GM18861 (cell line): ENCODE data around the gene ARID3A.

ENCODE experiments used
- ATAC-seq: cut with Tn5 transposase; IDR thresholded peaks from one replicate; pipeline ENCODE4 v1.9.1; 2021; ENCODE audit not compliant: unreplicated experiment

ARID3A gene

GRCh38 chr19:911197-912033 lies 14.4 kb upstream of the ARID3A start:
- ATAC-seq, result no peak

GRCh38 chr19:912181-913079 lies 13.4 kb upstream of the ARID3A start:
- ATAC-seq, result no peak

GRCh38 chr19:913080-913748 lies 12.6 kb upstream of the ARID3A start, which contains the start of gene R3HDM4:
R3HDM4 (minus strand) TSS chr19:913219; CDS start chr19:913157, 62 bp downstream.
- no peak for ATAC-seq

- no peak for ATAC-seq
These were observed 9.1 kb upstream of the ARID3A start for GRCh38 chr19:916645-917322.

GRCh38 chr19:917323-918151 lies 8.3 kb upstream of the ARID3A start, which contains the start of gene KISS1R:
KISS1R (plus strand) TSS chr19:917333; CDS start chr19:917503, 170 bp downstream.
- ATAC-seq, result no peak

GRCh38 chr19:918152-918437 lies 7.7 kb upstream of the ARID3A start:
- ATAC-seq, result no peak

GRCh38 chr19:918481-919198 lies 7.2 kb upstream of the ARID3A start:
- ATAC-seq, result no peak

GRCh38 chr19:919199-920050 lies 6.4 kb upstream of the ARID3A start:
- no peak for ATAC-seq

- no peak for ATAC-seq
These were observed 5.6 kb upstream of the ARID3A start for GRCh38 chr19:920051-920864.

GRCh38 chr19:924553-925086 lies 1.2 kb upstream of the ARID3A start:
- ATAC-seq, result no peak

- ATAC-seq, result peak; percentile 35
These were observed 729 bp upstream of the ARID3A start for GRCh38 chr19:925087-925525.

GRCh38 chr19:926323-926588 lies 421 bp downstream of the ARID3A start:
- ATAC-seq, result no peak

GRCh38 chr19:926589-927350 lies 935 bp downstream of the ARID3A start:
- no peak for ATAC-seq

GRCh38 chr19:927351-927779 lies 1.5 kb downstream of the ARID3A start:
- ATAC-seq, result no peak

GRCh38 chr19:927780-928401 lies 2.1 kb downstream of the ARID3A start:
- no peak for ATAC-seq

GRCh38 chr19:928471-929202 lies 2.8 kb downstream of the ARID3A start:
- ATAC-seq, result no peak
